ENCODE results near the gene MAPK10. TPM values are rescaled to one million over a fixed set of nuclear protein-coding genes. Genes with fewer than 3 reads are reported as not detected.

The MAPK10 gene
- polyA plus RNA-seq, 1 donor (not counting 4 experiments of a cell fraction or from before 2014, with no cell fraction given), result 8.2 TPM

- Histone ChIP-seq H3K36me3 (ENCODE audit: control insufficient read depth in 2 of 2, extremely low read depth in 1 of 2, insufficient read depth in 2 of 2, low read length in 2 of 2) (no peaks in the 10 kb centered on the region), H3K4me1 (ENCODE audit: control insufficient read depth, extremely low read depth, insufficient read depth, low read length) (no peaks in the 10 kb centered on the region), H3K9me1 (ENCODE audit: control insufficient read depth, extremely low read depth, insufficient read depth, low read length) (no peaks in the 10 kb centered on the region), H3K4me3 (ENCODE audit: control insufficient read depth in 2 of 3, extremely low read depth in 1 of 3, insufficient read depth in 2 of 3, low read depth in 1 of 3, low read length in 3 of 3) (no peak overlapping the region), H3K27ac (ENCODE audit: control insufficient read depth, insufficient read depth, low read length) (no peak overlapping the region), H3K27me3 (ENCODE audit: control insufficient read depth, extremely low read depth, insufficient read depth, low read length) (no peaks in the 10 kb centered on the region), H3K4me2 (ENCODE audit: control insufficient read depth, extremely low read depth, insufficient read depth, low read depth, low read length) (no peak overlapping the region), H4K20me1 (ENCODE audit: control insufficient read depth, extremely low read depth, insufficient read depth, low read length) (no peaks in the 10 kb centered on the region), H3K79me2 (ENCODE audit: control insufficient read depth, insufficient read depth, low read length) (no peaks in the 10 kb centered on the region), H3K9me3 (ENCODE audit: control insufficient read depth, low read depth, low read length) (no peaks in the 10 kb centered on the region), H3K9ac (ENCODE audit: control insufficient read depth, extremely low read depth, insufficient read depth, low read length) (no peak overlapping the region), H2AFZ (ENCODE audit: control insufficient read depth, low read length) (no peak overlapping the region)
- TF ChIP-seq EZH2 (IDR thresholded peaks at IDR 0.05; ENCODE audit: low read length) (no peak), CTCF (optimal IDR thresholded peaks at IDR 0.05 in 1 of 3, IDR thresholded peaks at IDR 0.05 in 1 of 3, conservative IDR thresholded peaks at IDR 0.05 in 1 of 3; ENCODE audit: extremely low read depth in 1 of 3, insufficient read depth in 2 of 3, low read length in 3 of 3) (no peak)
- dilution Hi-C loops (cut with MboI; ENCODE audit: extremely low pct_ligation_motif_present, low sequenced_read_pairs), result no loop called here
- DNase-seq (ENCODE audit: low read depth, low spot score) (no peak), FAIRE-seq (peak; percentile 43)
Measured at GRCh38 chr4:85967872-85968271, 392.0 kb downstream of the MAPK10 start.

DNA sequence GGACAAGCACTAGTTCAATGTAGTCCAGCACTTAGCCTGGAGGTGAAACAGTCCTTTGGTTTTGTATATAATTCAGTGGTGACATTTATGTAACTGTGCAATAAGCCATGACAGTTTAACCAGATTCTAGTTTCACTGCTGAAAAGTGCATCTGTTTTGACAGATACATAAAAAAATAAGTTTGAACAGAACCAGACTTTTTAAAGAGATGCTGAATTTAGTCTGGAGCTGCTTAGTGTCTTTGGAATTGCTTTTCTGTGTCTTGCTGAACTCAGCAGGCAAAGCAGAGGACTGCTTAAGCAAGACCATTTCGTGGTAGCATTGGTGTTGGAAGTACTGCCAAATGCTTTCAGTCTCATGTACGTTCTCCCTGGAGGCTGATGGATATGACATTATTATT lies 393.5 kb downstream of the MAPK10 start:
- H3K9ac ChIP-seq (ENCODE audit: control insufficient read depth, extremely low read depth, insufficient read depth, low read length), result no peak overlapping the region
- H3K9me3 ChIP-seq (ENCODE audit: control insufficient read depth, low read depth, low read length), result no peaks in the 10 kb centered on the region
- TF ChIP-seq EZH2 (IDR thresholded peaks at IDR 0.05; ENCODE audit: low read length), result no peak
- TF ChIP-seq CTCF (optimal IDR thresholded peaks at IDR 0.05 in 1 of 3, IDR thresholded peaks at IDR 0.05 in 1 of 3, conservative IDR thresholded peaks at IDR 0.05 in 1 of 3; ENCODE audit: extremely low read depth in 1 of 3, insufficient read depth in 2 of 3, low read length in 3 of 3), result no peak
- no peaks in the 10 kb centered on the region for H4K20me1 ChIP-seq (ENCODE audit: control insufficient read depth, extremely low read depth, insufficient read depth, low read length)
- no peak overlapping the region for H3K4me3 ChIP-seq (ENCODE audit: control insufficient read depth in 2 of 3, extremely low read depth in 1 of 3, insufficient read depth in 2 of 3, low read depth in 1 of 3, low read length in 3 of 3)
- FAIRE-seq (no peak), DNase-seq (ENCODE audit: low read depth, low spot score) (no peak)
- dilution Hi-C loops (cut with MboI; ENCODE audit: extremely low pct_ligation_motif_present, low sequenced_read_pairs), result no loop called here
- H3K9me1 ChIP-seq (ENCODE audit: control insufficient read depth, extremely low read depth, insufficient read depth, low read length), result no peaks in the 10 kb centered on the region
- H2AFZ ChIP-seq (ENCODE audit: control insufficient read depth, low read length), result no peak overlapping the region
- no peaks in the 10 kb centered on the region for H3K79me2 ChIP-seq (ENCODE audit: control insufficient read depth, insufficient read depth, low read length)
- H3K27ac ChIP-seq (ENCODE audit: control insufficient read depth, insufficient read depth, low read length), result no peak overlapping the region
- no peak overlapping the region for H3K4me2 ChIP-seq (ENCODE audit: control insufficient read depth, extremely low read depth, insufficient read depth, low read depth, low read length)
- H3K4me1 ChIP-seq (ENCODE audit: control insufficient read depth, extremely low read depth, insufficient read depth, low read length), result no peaks in the 10 kb centered on the region
- no peaks in the 10 kb centered on the region for H3K36me3 ChIP-seq (ENCODE audit: control insufficient read depth in 2 of 2, extremely low read depth in 1 of 2, insufficient read depth in 2 of 2, low read length in 2 of 2)
- no peaks in the 10 kb centered on the region for H3K27me3 ChIP-seq (ENCODE audit: control insufficient read depth, extremely low read depth, insufficient read depth, low read length)

Measured in keratinocyte (primary cell).